HG03060 (cell line): Measurements from ENCODE around the gene LRRC37A2.
"Not testable (repeated sequence)": the region's sequence is repeated elsewhere in the genome, so short reads cannot be mapped to it uniquely, and the experiment has no call there.

ENCODE experiments used
- ATAC-seq: cut with Tn5 transposase; IDR thresholded peaks from one replicate; pipeline ENCODE4 v1.9.1; 2021; ENCODE audit warnings: low read depth, moderate number of reproducible peaks; ENCODE audit not compliant: unreplicated experiment

LRRC37A2 gene

DNA sequence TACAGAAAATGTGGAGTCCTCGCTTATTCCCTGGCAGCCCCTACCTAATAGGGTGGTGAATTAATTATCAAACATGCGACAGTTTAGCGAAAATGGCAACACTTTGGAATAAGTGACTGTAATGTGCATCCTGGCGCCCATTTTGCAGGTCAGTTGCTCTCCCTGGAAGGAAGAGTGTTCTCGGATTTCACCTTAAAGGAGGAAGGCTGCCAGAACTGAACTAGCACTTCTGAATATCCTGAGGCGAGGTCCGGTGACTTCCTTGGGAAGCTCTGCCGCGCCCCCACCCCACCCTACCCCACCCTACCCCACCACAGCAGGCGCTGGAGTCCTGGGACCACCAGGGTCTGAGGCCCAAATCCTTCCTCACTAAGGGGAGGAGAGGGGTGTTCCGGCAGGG lies at the start of gene LRRC37A2:
TSS of gene LRRC37A2 (plus strand) at position 301 of the 400 bp plus-strand sequence. CDS start 245 bp downstream, outside the sequence.
- ATAC-seq: not testable (repeated sequence)

DNA sequence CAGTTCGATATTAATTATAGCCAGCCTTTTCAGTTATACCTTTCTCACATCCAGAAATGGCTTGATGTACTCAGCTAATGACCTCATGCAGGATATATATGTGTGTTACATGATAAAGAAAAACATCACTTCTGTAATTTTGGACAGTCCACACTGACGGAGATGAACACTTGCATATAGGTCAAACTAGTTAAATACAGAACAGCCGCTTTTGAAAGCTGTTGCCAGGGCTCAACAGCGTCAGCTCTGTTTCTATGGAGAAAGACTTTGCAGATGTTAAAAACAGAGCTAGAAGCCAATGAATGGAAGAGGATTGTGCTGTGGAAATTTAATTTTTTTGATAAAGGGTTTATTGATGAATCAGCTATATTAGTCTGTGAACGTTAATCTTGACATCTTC lies 44.6 kb upstream of the LRRC37A2 start:
- not testable (repeated sequence) for ATAC-seq

DNA sequence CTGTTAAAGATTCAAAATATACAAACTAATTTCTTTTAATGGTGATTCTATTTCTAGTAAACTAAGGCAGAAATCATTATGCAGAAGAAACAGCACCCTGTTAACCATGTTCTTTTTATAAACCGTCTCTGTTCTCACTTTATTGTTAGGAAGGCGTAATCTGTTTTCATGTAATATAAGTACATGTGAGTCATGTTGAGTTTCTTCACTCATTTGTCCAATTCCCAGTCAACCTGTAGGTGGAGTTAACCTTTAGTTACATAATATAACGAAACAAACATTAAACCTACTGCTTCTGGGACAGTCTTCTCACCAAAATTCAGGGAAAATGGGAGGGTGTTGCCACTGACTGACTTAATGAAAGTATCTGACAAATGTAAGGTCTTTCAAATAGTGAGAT lies 37.8 kb upstream of the LRRC37A2 start:
- not testable (repeated sequence) for ATAC-seq

DNA sequence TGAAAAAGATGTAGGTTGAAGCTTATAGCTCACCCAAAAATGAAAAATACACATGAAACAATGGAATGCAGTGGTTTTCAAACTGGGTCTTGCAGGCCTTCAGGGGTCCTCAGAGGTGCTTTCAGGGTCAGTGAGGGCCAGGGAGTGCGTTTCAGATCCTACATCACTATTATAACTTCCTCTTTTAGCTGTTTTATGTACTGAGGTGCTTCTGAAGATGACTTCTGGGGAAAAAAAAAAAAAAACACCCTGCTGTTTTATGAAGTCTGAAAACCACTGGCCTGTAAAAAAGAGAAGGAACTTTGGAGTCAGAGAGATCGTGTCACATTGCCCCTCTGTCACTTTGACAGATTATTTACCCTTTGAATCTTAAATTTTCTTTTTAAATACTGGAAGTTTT lies 36.7 kb upstream of the LRRC37A2 start:
- not testable (repeated sequence) for ATAC-seq

DNA sequence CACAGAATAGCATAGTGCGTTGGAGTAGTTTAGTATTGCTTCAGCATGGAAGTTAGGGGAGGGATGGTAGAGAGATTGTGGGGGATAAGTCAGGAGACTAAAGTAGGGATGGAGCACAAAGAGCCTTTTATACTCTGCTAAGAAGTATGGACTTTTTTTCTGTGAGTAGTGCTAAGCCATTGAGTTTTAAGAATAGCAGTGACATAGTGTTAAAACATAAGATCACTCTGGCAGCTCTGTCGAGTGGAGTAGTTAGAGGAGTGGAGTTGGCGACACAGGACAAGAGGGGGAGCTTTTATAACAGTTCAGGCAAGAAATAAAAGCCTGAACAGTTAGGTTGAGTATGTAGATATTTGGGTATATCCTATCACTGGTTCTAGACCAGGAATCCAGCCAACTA lies 33.4 kb upstream of the LRRC37A2 start:
- ATAC-seq: not testable (repeated sequence)

DNA sequence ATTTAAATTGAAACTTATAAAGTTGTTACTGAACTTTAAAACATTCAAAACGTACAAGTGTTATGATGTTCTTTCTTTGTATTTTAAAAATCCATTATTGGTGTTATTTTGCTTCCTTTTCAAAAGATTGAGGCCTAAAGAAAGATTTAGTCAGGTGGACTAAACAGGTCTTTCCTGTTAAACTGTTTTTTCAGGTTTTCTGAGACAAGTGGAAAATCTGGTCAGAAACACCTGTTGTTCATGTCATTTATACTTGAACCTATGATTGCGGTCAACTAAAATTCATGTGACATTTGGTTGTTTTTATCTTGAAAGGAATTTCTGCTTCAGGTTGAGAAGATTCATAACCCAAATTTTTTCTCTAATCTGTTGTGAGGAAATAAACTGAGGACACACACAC lies 31.0 kb upstream of the LRRC37A2 start:
- not testable (repeated sequence) for ATAC-seq

DNA sequence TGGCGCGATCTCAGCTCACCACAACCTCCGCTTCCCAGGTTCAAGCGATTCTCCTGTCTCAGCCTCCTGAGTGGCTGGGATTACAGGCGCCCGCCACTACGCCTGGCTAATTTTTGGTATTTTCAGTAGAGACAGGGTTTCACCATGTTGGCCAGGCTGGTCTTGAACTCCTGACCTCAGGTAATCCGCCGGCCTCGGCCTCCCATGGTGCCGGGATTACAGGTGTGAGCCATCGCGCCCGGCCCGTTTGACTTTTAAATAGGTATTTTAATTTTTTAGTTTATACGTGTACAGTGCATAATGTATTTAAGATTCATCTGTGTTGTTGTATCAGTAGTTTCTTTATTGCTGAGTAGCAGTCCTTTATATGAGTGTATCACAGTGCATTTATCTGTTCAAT lies 20.2 kb upstream of the LRRC37A2 start:
- not testable (repeated sequence) for ATAC-seq

DNA sequence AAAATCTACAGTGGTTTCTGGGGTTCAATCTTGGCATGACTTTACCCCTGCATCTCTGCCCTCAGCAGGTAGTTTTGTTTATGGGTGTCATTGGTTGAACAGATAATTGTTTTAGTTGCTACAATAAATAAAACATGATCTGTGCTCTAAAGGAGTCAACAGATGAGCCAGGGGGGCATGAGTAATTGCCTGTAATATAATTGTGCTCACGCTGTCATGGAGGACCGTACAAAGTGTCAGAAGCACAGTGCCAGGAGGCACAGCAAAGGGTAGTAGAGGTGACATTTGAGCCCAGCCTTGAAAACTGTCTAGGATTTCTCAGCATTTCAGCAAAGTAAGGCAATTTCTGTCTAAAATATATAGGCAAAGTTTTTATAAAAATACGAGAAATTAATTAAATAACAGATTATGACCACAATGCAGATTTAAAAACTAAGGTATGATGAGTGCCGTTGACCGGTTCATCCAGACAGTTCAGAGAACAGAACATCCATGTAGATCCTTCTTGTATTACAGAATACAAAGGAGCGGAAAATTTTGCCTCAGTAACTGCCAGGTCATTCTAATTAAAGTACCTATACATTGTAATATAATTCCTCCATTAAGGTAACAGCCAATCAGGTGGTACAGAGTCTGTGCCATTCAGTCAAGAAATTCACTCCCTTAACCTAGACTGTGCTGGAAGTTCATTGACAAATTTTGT lies 12.7 kb upstream of the LRRC37A2 start:
- not testable (repeated sequence) for ATAC-seq

DNA sequence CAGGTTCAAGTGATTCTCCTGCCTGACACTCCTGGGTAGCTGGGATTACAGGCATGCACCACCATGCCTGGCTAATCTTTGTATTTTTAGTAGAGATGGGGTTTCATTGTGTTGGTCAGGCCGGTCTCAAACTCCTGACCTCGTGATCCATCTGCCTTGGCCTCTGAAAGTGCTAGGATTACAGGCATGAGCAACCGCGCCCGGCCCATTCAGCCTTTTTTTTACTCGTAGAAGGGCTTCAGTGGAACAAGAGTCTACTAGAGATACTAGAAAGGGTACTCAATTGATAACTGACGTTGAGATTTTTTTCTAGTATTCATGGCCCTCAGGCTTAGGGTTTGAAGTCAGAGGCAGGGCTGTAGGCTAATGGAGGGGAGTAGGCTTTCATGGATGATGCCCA lies 6.4 kb upstream of the LRRC37A2 start:
- not testable (repeated sequence) for ATAC-seq

DNA sequence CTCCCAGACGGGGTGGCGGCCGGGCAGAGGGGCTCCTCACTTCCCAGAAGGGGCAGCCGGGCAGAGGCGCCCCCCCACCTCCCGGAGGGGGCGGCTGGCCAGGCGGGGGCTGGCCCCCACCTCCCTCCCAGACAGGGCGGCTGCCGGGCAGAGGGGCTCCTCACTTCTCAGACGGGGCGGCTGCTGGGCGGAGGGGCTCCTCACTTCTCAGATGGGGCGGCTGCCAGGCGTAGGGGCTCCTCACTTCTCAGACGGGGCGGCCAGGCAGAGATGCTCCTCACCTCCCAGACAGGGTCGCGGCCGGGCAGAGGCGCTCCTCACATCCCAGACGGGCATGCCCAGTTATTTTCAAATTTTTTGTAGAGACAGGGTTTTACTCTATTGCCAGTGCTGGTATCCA lies 22.4 kb downstream of the LRRC37A2 start:
- not testable (repeated sequence) for ATAC-seq

DNA sequence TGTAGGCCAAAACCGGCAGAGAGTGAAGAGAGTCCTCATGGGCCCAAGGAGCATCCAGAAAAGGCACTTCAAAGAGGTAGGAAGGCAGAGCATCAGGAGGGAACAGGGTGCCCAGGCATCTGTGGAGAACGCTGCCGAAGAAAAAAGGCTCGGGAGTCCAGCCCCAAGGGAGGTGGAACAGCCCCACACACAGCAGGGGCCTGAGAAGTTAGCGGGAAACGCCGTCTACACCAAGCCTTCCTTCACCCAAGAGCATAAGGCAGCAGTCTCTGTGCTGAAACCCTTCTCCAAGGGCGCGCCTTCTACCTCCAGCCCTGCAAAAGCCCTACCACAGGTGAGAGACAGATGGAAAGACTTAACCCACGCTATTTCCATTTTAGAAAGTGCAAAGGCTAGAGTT lies 36.3 kb downstream of the LRRC37A2 start:
- ATAC-seq: not testable (repeated sequence)

DNA sequence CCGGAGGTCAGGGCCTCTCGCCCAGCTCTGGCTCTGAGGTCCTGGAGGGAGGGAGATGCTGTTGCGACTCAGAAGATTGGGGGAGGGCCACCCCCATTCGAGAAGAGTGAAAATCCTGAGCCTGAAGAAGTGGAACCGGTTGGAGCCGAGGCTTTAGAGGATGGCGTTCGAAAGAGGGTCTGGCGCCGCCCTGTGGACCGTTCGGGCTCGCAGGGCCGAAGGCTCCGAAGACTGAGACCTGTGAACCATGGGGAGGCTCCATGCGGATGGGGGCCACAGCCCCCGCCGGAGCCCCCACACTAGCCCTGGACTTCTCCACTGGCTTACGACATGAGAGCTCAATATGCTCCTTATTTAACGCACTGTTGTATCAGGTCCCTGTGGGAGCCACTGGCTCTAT lies 46.9 kb downstream of the LRRC37A2 start:
- ATAC-seq: not testable (repeated sequence)

DNA sequence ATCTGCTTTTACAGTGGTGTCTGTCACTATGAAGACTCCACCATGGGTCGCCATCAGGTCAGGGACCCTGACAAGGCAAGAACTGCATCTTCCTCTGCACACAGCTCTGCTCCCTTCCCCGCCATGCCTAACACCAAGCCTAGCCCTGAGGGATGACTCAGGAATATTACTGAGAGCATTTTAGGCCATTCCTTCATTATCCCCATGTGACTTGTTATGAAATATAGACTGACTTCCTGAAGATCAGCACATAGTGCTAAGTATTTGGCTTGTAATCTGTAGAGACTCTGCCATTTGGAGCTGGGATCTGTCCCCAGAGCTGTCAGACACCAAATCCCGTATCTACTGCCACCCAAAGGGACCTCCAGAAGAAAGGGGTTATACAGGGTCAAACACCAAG lies 47.8 kb downstream of the LRRC37A2 start:
- ATAC-seq: not testable (repeated sequence)

DNA sequence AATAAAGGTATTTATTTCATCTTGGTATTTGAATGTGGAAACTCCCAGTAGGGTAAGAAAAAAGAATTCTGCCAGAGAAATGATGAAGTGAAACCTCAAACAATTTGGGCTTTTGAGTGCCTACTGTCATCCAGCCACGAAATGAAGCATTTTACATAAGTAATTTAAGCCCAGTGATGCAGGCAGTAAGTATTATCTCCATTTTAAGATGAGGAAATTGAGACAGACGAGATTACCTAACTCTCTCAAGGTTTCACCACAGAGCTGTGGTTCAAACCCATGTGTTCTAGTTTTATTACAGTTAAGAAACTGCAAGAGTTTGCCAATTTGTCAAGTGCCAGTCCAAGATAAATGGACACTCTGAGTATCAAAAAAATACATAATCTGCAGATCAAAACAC lies 54.0 kb downstream of the LRRC37A2 start:
- ATAC-seq: not testable (repeated sequence)

DNA sequence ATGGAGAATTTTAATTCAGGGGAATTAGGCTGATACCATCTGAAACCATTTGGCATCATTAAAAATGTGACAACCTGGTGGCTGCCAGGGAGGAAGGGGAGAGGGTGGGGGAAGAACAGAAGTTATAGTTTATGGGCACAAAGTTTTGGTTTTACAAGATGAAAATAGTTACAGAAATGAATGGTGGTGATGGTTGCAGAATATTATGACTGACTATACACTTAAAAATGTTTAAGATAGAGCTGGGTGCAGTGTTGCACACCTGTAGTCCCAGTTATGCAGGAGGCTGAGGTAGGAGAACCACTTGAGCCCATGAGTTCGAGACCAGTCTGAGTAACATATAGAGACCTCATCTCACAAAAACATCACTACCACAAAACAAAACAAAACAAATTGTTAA lies 54.7 kb downstream of the LRRC37A2 start:
- not testable (repeated sequence) for ATAC-seq

DNA sequence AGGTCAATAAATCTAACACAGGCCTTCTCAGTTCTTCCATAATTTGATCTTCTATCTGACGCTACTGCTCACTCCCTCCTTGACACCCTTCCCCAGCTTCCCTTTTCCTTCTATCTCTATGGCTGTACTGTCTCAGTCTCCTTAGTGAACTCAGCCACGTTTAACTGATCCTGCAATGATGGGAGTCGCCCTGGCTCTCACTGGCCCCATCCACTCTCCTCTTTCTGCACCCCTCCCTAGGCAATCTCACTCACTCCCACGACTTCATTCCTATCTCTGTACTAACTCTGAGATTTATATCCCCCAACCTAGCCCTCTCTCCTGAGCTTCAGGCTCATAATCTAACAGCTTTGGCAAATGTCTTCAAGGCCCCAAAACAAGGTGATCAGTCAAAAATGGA lies 59.5 kb downstream of the LRRC37A2 start:
- ATAC-seq: not testable (repeated sequence)

DNA sequence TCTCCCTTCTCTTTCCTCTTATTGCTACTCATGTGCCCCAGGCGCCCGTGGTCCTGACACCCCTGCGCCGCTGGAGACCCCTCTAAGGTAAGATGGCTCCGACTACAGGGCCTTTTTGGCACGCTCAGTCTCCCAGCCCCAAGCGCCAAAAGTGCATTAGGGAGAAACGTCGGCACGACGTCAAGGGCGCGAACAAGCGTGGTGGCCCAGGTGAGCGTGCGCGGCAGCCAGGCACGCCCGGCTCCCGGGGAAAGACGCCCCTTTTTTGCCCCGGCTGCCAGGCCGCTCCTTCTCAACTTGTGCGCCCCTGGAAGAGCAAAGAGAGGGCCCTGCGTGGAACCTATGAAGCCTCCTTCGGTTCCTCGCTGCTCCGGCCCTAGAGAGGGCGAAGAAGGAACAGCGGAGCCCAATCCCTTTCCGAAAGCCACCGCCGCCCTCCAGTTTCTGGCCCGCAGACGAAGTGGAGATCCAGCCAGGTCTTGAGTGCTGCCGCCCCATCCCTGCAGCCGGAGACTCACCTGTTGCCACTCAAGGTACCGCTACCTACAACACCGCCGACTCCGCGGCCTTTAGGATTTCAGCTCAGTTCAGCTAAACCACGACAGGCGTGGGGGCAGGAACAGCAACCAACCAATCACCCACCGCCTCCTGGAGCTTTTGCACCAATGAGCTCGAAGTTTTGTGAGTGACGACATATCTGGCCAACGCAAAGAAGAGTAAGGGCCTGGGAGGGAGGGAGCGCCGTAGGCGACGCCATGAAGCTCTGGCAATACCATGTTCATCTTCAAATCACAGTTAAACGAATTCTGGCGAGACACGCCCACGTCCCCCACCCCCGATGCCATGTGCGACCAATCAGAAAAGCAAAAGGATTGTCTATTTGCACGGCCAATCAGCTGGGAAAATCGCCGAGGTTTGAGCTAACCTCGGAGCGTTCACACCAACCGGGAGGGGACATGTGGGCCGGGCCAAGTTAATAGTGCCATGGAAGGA lies 67.1 kb downstream of the LRRC37A2 start, which contains the start of gene ARL17A:
TSS of gene ARL17A (minus strand) at position 609 of the 993 bp plus-strand sequence. CDS start 3,369 bp downstream, outside the sequence.
- ATAC-seq: peak; percentile 76

DNA sequence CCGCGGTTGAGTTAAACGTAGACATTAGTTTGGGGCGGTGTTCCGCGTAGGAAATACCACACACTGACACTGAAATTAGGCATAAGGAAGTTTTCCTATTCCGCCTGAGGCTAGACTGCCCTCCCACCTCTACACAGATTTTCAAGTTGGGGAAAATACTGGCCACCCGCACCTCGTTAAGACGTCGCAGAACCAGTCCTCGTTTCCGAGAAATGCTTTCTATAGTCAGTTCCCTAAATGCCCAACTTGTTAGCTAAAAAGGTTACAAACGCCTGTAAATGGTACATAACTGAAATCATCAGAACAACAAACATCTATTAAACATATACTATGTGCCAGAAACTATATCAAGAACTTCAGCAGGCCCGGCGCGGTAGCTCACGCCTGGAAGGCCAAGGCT lies 67.8 kb downstream of the LRRC37A2 start:
- not testable (repeated sequence) for ATAC-seq

DNA sequence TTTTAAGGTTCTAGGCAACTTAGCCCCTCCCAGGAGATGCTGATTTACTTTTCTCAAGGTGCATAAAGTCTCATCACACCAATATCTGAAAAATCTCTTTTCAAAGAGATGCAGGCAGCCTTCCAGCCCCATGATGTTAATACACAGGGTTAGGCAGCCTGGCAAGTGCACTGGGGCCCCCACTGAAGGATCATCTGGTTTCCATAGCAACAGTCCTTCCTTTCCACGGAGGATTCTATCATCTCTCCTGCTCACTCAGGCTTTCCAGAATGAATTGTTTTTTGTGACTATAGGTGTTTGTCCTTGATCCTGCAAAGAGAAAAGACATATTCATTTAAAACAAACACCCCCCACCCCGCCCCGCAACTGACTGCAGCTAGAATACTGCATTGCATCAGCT lies 73.2 kb downstream of the LRRC37A2 start:
- ATAC-seq: not testable (repeated sequence)

DNA sequence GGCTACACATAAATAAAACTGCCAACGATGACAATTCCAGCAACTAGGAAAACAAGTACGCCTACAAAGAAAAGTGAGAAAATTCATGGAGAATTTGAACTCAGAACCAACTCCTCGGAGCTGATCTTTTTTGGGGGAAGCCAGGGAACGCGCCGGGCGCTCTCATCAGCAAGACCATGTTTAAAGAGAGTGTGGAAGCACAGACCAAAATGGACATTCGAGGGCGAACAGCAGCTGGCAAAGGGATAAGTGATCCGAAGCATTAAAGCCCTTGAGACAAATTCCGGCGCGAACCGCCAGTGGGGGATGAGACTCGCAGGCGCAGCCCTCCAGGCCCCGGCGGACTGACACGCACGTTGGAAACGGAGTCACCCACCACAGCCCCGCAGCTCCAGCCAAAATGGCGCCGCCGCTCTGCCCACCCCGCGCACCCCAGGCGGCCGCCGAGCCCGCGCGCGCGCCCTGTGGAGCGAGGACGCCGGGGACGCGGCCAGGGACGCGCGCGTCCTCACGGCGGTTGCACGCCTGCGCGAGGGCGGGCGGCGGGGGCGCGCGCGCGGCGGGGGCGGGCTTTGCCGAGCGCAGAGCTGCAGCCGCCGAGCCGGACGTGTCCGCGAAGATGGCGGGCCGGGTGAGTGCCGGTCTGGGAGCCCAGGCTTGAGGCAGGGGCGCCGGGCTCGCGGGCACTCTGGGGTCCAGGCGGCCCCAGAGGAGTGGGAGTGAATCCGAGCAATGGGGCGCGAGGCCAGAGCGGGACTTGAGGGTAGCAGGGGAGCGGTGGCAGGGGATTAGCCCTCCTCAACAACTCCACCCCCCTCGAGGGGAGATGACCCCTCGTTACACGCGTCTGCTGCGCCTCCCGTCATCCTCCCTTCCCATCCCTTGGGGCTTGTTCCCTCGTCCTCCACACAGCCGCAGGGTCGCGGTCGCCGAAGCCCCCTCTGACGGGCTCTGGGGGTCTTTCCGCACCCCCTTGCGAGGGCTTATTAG lies 78.2 kb downstream of the LRRC37A2 start, which contains the start of gene NSF:
TSS of gene NSF (plus strand) at position 513 of the 990 bp plus-strand sequence. CDS start at position 620, 107 bp downstream.
- not testable (repeated sequence) for ATAC-seq
